DMS 273 treated with DMSO at 0.1 percent for 48 hours (cell line): ENCODE data around the gene ETV1.

ENCODE experiments used
- DNase-seq: peaks from one replicate; lab custom pipeline; 2025; lab: John Stamatoyannopoulos, UW

Gene ETV1

GRCh38 chr7:13989126-13989948 lies at the start of gene ETV1:
Gene ETV1, minus strand, starts transcription at chr7:13989666. Its CDS starts 614 bp downstream, at chr7:13989052.
- DNase-seq, result peak; percentile 89

- no peak for DNase-seq
Observed at GRCh38 chr7:14024406-14024805, 34.9 kb upstream of the ETV1 start.

DNA sequence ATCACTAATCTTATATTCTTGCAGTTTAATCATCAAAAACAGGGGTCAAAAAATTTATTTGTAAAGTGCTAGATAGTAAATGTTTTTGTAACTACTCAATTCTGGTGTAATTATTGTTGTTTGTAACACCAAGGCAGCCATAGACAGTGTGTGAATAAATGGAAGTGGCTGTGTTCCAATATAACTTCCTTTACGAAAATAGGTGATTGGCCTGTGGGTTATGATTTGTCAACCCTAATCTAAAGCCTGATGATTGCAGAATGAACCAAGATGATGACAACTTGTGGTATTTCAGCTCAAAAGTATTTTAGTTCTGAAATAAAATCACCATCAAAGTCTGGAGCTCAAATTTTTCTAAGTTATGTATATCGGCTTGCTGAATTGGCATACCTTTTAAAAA lies 34.4 kb upstream of the ETV1 start:
- DNase-seq, result no peak

GRCh38 chr7:14023342-14023741 lies 33.9 kb upstream of the ETV1 start:
- no peak for DNase-seq

- no peak for DNase-seq
Observed at GRCh38 chr7:14021069-14021468, 31.6 kb upstream of the ETV1 start.

DNA sequence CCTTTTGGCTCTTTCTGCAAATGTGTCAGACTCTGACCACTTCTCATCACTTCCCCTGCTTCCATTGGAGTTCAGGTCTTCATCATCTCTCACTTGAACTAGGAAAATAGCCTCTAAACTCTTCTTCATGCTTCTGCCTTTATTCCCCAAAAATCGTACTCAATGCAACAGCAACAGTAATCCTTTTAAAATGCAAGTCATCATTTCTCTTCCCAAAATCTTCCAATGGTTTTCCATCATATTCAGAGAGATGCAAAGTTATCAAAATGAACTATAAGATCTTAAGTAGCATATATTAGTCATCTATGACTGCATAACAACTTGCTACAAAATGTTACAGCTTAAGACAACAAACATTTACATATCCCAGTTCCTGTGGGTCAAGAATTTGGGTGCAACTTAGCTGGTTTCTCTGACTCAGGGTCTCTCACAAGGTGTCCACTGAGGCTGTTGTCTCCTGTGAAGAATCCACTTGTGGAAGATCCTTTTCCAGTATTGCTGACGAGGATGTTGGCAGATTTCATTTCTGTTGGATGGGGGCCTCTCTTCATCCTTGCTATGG lies 31.0 kb upstream of the ETV1 start:
- DNase-seq, result no peak

- no peak for DNase-seq
Observed at GRCh38 chr7:14018751-14019150, 29.3 kb upstream of the ETV1 start.

DNA sequence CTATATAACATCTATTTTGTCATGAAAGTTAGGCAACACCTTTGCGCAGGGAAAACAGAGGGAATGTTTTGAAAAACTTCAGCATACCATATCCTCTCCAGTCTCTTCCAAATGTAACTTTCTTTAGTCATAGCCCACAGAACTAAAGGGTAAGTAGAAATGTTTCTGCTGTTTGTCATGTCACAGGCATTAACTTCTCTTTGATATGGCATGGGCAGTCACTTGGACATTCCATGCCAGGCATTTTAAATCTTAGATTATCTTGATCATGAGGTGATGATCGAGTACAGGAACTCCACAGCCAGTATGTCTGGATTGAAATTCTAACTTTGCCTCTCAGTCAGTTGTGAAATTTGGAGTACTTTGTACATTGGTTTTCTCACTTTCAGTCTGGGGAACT lies 27.5 kb upstream of the ETV1 start:
- no peak for DNase-seq

- no peak for DNase-seq
Observed at GRCh38 chr7:14013898-14014297, 24.4 kb upstream of the ETV1 start.

DNA sequence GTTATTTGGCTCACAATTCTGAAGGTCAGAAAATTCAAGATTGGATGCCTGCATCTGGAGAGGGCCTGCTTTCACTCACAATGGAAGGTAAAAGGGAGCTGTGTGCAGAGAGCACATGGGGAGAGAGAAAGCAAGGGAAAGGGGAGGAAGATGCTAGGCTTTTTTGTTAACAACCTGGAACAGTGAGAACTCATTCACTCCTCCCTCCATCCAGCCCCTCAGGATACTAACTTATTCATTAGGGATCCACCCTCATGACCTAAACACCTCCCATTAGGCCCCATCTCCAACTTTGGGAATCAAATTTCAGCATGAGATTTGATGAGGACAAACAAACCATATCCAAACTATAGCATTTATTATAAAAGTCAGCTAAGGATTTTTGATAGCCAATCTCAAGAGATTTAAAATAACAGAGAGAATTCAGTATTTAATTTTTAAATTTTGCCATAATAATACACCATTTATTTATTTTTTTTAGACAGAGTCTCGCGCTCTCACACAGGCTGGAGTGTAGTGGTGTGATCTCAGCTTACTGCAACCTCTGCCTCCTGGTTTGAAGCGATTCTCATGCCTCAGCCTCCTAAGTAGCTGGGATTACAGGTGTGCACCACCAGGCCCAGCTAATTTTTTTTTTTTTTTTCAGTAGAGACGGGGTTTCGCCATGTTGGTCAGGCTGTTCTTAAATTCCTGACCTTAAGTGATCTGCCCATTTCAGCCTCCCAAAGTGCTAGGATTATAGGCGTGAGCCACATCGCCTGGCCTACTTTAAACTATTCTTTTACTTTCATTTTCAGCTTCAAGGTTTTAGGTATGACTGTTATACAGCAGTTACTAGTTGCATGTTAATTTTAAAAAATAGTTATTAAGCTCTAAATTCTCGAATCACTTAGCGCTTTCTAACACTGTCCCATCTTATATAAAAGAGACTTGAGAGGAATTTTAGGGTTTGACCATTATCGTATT lies 20.3 kb upstream of the ETV1 start:
- no peak for DNase-seq

DNA sequence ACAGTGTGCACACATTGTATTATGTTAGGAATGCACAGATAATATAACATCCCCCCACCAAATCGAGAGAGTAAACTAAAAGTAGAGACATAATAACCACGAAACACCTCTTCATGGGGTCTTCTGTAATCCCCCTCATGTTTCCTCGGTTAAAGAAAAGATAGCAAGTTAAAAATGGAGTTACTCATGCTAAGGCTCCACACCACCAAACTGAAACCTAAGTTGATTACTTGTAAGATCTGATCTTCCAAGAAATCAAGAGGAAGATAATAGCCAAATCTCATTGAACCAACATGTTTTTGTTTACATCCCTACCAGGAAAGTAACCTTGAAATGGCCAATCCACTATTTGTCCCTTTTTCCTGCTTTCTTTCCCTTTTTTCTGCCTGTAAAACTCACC lies 11.7 kb upstream of the ETV1 start:
- no peak for DNase-seq

DNA sequence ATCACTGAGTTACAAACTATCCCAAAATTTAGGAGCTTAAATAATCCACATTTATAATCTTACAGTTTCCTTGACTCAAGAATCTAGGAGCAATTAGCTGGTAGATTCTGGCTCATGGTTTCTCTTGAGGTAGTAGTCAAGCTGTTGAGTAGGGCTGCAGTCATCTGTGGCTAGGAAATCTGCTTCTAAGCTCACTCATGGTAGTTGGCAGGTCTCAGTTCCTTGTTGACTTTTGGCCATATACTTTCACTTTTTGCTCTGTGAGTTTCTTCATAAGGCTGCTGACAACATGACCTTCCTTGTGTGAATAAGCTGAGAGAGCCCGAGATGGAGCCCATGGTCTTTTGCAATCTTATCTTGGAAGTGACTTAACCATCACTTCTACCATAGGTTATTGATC lies 10.8 kb upstream of the ETV1 start:
- no peak for DNase-seq

DNA sequence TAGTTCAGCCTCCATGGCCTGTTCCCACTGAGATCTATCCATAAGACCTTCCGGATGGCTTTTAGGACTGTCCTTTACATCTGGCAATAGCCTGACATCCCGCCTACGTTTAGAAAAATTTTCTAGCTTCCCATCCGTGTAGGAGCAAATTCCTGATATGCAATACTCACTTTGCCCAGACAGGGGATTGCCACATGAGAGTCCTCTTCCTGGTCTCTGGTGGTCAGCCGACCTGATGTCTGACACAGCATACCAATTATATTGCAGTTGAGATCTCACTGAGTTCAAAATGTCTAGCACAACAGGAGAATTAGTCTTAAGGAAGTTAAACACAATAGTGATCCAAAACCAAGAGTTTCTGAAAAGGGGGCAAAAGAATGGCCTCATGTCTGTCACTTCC lies 9.4 kb upstream of the ETV1 start:
- no peak for DNase-seq

GRCh38 chr7:13992596-13992964 lies 3.1 kb upstream of the ETV1 start:
- DNase-seq, result no peak

- no peak for DNase-seq
Observed at GRCh38 chr7:13991791-13992595, 2.5 kb upstream of the ETV1 start.

- DNase-seq, result peak; percentile 97
Observed at GRCh38 chr7:13990984-13991790, 1.7 kb upstream of the ETV1 start.

DNA sequence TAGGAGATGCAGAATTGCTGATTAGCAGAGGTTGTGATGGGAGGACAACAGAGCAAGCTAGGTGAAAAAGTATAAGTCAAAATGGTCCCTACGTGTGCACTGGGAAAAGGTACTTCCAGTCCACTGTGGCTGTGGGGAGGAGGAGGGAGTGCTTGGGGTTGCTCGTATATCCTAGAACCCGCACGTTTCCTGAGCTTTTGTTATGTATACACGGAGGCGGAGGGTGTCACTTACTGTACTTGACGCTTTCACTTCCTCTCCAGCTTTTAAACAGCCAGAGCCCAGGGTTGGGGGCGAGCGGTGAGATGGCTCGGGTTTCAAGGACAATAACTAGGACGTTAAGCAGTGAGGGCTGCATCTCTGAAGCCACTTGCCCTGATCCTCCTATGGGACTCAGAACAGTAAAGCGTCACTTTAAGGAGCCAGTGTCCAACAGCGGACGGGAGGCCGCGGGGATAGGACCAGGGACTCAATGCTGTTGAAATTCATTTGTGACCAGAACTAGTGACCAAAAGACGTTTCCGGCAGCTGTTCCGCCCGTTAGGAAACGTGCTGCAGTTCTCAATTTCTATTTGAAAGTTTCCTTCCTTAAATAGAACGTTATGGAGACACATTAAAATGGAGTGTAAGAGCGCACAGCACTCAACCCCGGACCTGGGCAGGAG lies 985 bp upstream of the ETV1 start:
- DNase-seq, result peak; percentile 70

GRCh38 chr7:13989949-13990305 lies 461 bp upstream of the ETV1 start:
- peak; percentile 56 for DNase-seq

GRCh38 chr7:13988731-13989125 lies 738 bp downstream of the ETV1 start:
- DNase-seq, result peak; percentile 56

- DNase-seq, result no peak
Observed at GRCh38 chr7:13988065-13988464, 1.4 kb downstream of the ETV1 start.

DNA sequence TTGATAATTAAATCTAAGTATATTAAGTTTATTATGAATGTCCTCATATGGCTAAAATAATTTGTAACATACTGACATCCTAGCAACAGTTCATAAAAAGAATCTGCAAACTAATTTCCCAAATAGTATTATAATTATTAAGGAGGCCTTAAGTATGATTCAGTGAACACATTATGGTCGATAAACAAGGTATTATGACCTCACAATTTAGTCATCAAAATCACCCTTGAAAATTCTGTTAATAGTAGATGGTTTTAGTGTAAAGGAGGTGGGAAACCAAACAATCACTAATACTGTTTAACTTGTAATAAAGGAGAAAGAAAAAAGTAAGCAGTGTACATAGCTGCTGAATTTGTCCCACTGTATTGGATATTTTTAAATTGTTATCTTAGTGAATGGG lies 2.1 kb downstream of the ETV1 start:
- DNase-seq, result no peak
